DND-41 (cell line): ENCODE measurements around the gene GNB1L.

Source experiments
- CTCF ChIP-seq: IDR thresholded peaks from 2 replicates; pipeline ENCODE4 v1.5.1; 2012; ENCODE audit warnings: borderline replicate concordance, low read length, moderate library complexity, mild to moderate bottlenecking; ENCODE audit not compliant: poor library complexity, severe bottlenecking; ENCODE audit errors: extremely low read depth
- EZH2 ChIP-seq: IDR thresholded peaks from 3 replicates; pipeline ENCODE4 v1.6.1; 2012; ENCODE audit warnings: borderline replicate concordance, low read depth, mild to moderate bottlenecking, moderate library complexity, low read length, inconsistent platforms; ENCODE audit not compliant: severe bottlenecking

- TF ChIP-seq CTCF, result no peak
- no peak for TF ChIP-seq EZH2
Measured at GRCh38 chr22:19743651-19744050, 111.0 kb downstream of the GNB1L start.
